HCT116 (cell line): ENCODE results near the gene RNF121. TPM values are rescaled to one million over a fixed set of nuclear protein-coding genes. Genes with fewer than 3 reads are reported as not detected.

Experiments
- ATAC-seq: fragments of 200-7000 bp; cut with Tn5 transposase; 2 replicates; pipeline ENCODE4 v1.9.1; 2020; ENCODE audit warnings: mild to moderate bottlenecking, moderate library complexity
- BruUV-seq: library from RNA; stranded (reverse); fragments of 400-500 nt; replicated peaks from 2 replicates; lab custom pipeline; 2021; lab: Mats Ljungman, UMichigan
- CTCF ChIA-PET: fragments of 300-600 bp; sonication (Branson Sonifier 250); formaldehyde crosslinking; loops from one replicate; lab custom pipeline; 2021; ENCODE audit warnings: antibody characterized with exemption; lab: Charles Lee
- POLR2A ChIA-PET: fragments of 300-600, 350-600 bp; sonication (Branson Sonifier 250); formaldehyde crosslinking; loops from one replicate; lab custom pipeline; 2021; ENCODE audit warnings: antibody characterized with exemption; lab: Charles Lee
- RAD21 ChIA-PET, 2 experiments: fragments of 300-600 bp; sonication (Branson Sonifier 250); formaldehyde crosslinking; loops; one replicate each; lab custom pipeline; 2023; ENCODE audit warnings: low total read pairs in 2 of 2; ENCODE audit not compliant: uncharacterized antibody in 2 of 2, unreplicated experiment in 2 of 2, low non-redundant PET in 1 of 2; lab: Charles Lee
- DNase-seq: peaks from one replicate; pipeline ENCODE4 v3.0.0-alpha.2; 2010; ENCODE audit warnings: low read depth, low spot score
- H2AFZ ChIP-seq: fragments of 200-600 bp; shearing (Covaris generic), sonication (generic); 2 replicates; pipeline ENCODE4 v1.6.1; 2017; ENCODE audit warnings: low read depth, mixed run types, mixed read lengths, antibody characterized with exemption, low read length; ENCODE audit not compliant: poor library complexity, severe bottlenecking
- H3K27ac ChIP-seq: 2 replicates; pipeline ENCODE4 v1.5.1; 2012; ENCODE audit warnings: low read depth, low read length
- H3K27me3 ChIP-seq: fragments of 200-600 bp; sonication (generic); 2 replicates; pipeline ENCODE4 v1.6.1; 2016; ENCODE audit warnings: mixed run types, low read length, mixed read lengths; ENCODE audit not compliant: insufficient read depth
- H3K36me3 ChIP-seq, 2 experiments: fragments of 200-500 bp in 1 of 2; fragments of 200-600 bp in 1 of 2; sonication (Bioruptor generic) in 1 of 2; sonication (generic) in 1 of 2; 2 replicates each; pipeline versions ENCODE4 v1.5.1 to v1.6.1; 2014 to 2016; ENCODE audit warnings: low read length in 2 of 2, inconsistent platforms in 1 of 2, mixed read lengths in 1 of 2, mixed run types in 1 of 2; ENCODE audit not compliant: insufficient read depth in 2 of 2, control insufficient read depth in 1 of 2
- H3K4me1 ChIP-seq, 2 experiments: fragments of 200-600 bp in 1 of 2; sonication (generic) in 1 of 2; 2 replicates each; pipeline versions ENCODE4 v1.5.1 to v1.6.1; 2012 to 2017; ENCODE audit warnings: low read length in 2 of 2, inconsistent platforms in 1 of 2, mild to moderate bottlenecking in 1 of 2, mixed read lengths in 1 of 2, mixed run types in 1 of 2, moderate library complexity in 1 of 2; ENCODE audit not compliant: insufficient read depth in 2 of 2, control insufficient read depth in 1 of 2
- H3K4me2 ChIP-seq: fragments of 200-600 bp; sonication (generic); 2 replicates; pipeline ENCODE4 v1.6.1; 2017; ENCODE audit warnings: mixed run types, low read length, mixed read lengths
- H3K4me3 ChIP-seq, 2 experiments: fragments of 200-600 bp in 1 of 2; sonication (generic) in 1 of 2; replicated peaks in 1 of 2; 2 replicates each; pipeline ENCODE4 v1.5.1; 2011 to 2016; ENCODE audit warnings: low read length in 2 of 2, control low read depth in 1 of 2, low read depth in 1 of 2, mild to moderate bottlenecking in 1 of 2, mixed read lengths in 1 of 2, mixed run types in 1 of 2
- H3K79me2 ChIP-seq: fragments of 200-600 bp; sonication (generic); 2 replicates; pipeline ENCODE4 v1.6.1; 2017; ENCODE audit warnings: mild to moderate bottlenecking, mixed run types, low read length, moderate library complexity, mixed read lengths; ENCODE audit not compliant: insufficient read depth
- H3K9ac ChIP-seq: fragments of 200-600 bp; sonication (generic); 2 replicates; pipeline ENCODE4 v1.6.1; 2016; ENCODE audit warnings: low read length, mixed read lengths
- H3K9me2 ChIP-seq: fragments of 200-600 bp; sonication (generic), shearing (Covaris generic); 2 replicates; pipeline ENCODE4 v1.6.1; 2017; ENCODE audit warnings: mixed run types, mild to moderate bottlenecking, moderate library complexity; ENCODE audit not compliant: insufficient read depth
- H3K9me3 ChIP-seq, 2 experiments: fragments of 200-500 bp in 1 of 2; fragments of 200-600 bp in 1 of 2; sonication (Bioruptor generic) in 1 of 2; sonication (generic) in 1 of 2; 2 replicates each; pipeline ENCODE4 v1.6.1; 2014 to 2017; ENCODE audit warnings: low read length in 2 of 2, mixed read lengths in 2 of 2, inconsistent platforms in 1 of 2, low read depth in 1 of 2, mild to moderate bottlenecking in 1 of 2, mixed run types in 1 of 2, moderate library complexity in 1 of 2; ENCODE audit not compliant: control insufficient read depth in 1 of 2, insufficient read depth in 1 of 2
- H4K20me1 ChIP-seq: fragments of 200-600 bp; sonication (generic), shearing (Covaris generic); 2 replicates; pipeline ENCODE4 v1.6.1; 2017; ENCODE audit warnings: mixed run types, mild to moderate bottlenecking, moderate library complexity; ENCODE audit not compliant: insufficient read depth
- CEBPB ChIP-seq: IDR thresholded peaks from 2 replicates; pipeline ENCODE4 v1.6.1; 2012; ENCODE audit warnings: low read depth
- ELF1 ChIP-seq: IDR thresholded peaks from 2 replicates; pipeline ENCODE4 v1.6.1; 2012; ENCODE audit warnings: low read depth, borderline replicate concordance
- EZH2 ChIP-seq: fragments of 200-600 bp; sonication (generic); IDR thresholded peaks from 2 replicates; pipeline ENCODE4 v1.6.1; 2017; ENCODE audit warnings: antibody characterized with exemption, mixed run types
- EZH2phosphoT487 ChIP-seq: fragments of 200-600 bp; IDR thresholded peaks from 2 replicates; pipeline ENCODE4 v1.6.1; 2018; ENCODE audit warnings: antibody characterized with exemption, borderline replicate concordance
- FOSL1 ChIP-seq: IDR thresholded peaks from 2 replicates; pipeline ENCODE4 v1.6.1; 2012; ENCODE audit warnings: low read depth
- JUND ChIP-seq: IDR thresholded peaks from 2 replicates; pipeline ENCODE4 v1.6.1; 2012
- POLR2A ChIP-seq: IDR thresholded peaks from 2 replicates; pipeline ENCODE4 v1.7.0; 2011; ENCODE audit warnings: borderline replicate concordance; ENCODE audit not compliant: insufficient read depth, insufficient read length; ENCODE audit errors: extremely low read depth
- POLR2AphosphoS5 ChIP-seq: IDR thresholded peaks from 2 replicates; pipeline ENCODE4 v1.6.1; 2011; ENCODE audit warnings: mild to moderate bottlenecking, low read depth, low read length, moderate library complexity
- REST ChIP-seq: IDR thresholded peaks from 2 replicates; pipeline ENCODE4 v1.6.1; 2012; ENCODE audit warnings: low read depth
- SIN3A ChIP-seq: IDR thresholded peaks from 2 replicates; pipeline ENCODE4 v1.6.1; 2012; ENCODE audit warnings: low read depth
- SP1 ChIP-seq: IDR thresholded peaks from 2 replicates; pipeline ENCODE4 v1.6.1; 2012; ENCODE audit warnings: low read depth
- TCF7L2 ChIP-seq: IDR thresholded peaks from 2 replicates; pipeline ENCODE4 v1.7.0; 2011; ENCODE audit warnings: borderline replicate concordance, inconsistent platforms; ENCODE audit not compliant: insufficient read depth, insufficient read length; ENCODE audit errors: extremely low read depth
- YY1 ChIP-seq: IDR thresholded peaks from 2 replicates; pipeline ENCODE4 v1.6.1; 2011; ENCODE audit warnings: low read length, low read depth, moderate library complexity, mild to moderate bottlenecking; ENCODE audit not compliant: insufficient replicate concordance; ENCODE audit errors: extremely low read depth
- intact Hi-C: fragments of 100-400 bp; cut with micrococcal nuclease; formaldehyde crosslinking; loops from 2 replicates; pipeline ENCODE4 v1.10.0; 2022
- total RNA-seq: library from RNA; stranded (reverse); gene quantifications from one replicate; pipeline ENCODE4 v1.2.1, GENCODE V29; 2021; ENCODE audit not compliant: unreplicated experiment
- TF ChIP-seq, protein P1 (sequence below): IDR thresholded peaks from 2 replicates; pipeline ENCODE4 v1.6.1; 2011; ENCODE audit warnings: mild to moderate bottlenecking, low read length, moderate library complexity; ENCODE audit not compliant: insufficient replicate concordance; ENCODE audit errors: extremely low read depth

Gene RNF121
- total RNA-seq, 1 experiment from 2014 or later, result 24.5 TPM

- ChIA-PET POLR2A (no interaction called here), RAD21 (no interaction called here), CTCF (no interaction called here)
- H3K36me3 ChIP-seq, result no peaks in the 10 kb centered on the region; a peak in 1 of 4 replicates
- no peaks in the 10 kb centered on the region for H4K20me1 ChIP-seq
- H3K9me3 ChIP-seq, result no peaks in the 10 kb centered on the region
- no peak for DNase-seq
- BruUV-seq, result no TSS peak
- intact Hi-C loops, result no loop called here
- no peak overlapping the region for H2AFZ ChIP-seq
- no peaks in the 10 kb centered on the region for H3K27me3 ChIP-seq
- TF ChIP-seq EZH2phosphoT487 (no peak), TCF7L2 (no peak), ELF1 (no peak), SP1 (no peak)
- no peak overlapping the region for H3K9ac ChIP-seq
- no peak for ATAC-seq
- no peaks in the 10 kb centered on the region for H3K4me1 ChIP-seq
- no peaks in the 10 kb centered on the region for H3K79me2 ChIP-seq
- no peak overlapping the region for H3K4me3 ChIP-seq
- H3K9me2 ChIP-seq, result no peaks in the 10 kb centered on the region
- H3K4me2 ChIP-seq, result no peak overlapping the region
- H3K27ac ChIP-seq, result no peak overlapping the region
These were observed 14.9 kb upstream of the RNF121 start for GRCh38 chr11:71913756-71914526.

- no peaks in the 10 kb centered on the region for H3K4me1 ChIP-seq
- no peak overlapping the region for H3K9ac ChIP-seq
- no peaks in the 10 kb centered on the region for H3K79me2 ChIP-seq
- no peaks in the 10 kb centered on the region; a peak in 1 of 4 replicates for H3K36me3 ChIP-seq
- CTCF ChIA-PET, result no interaction called here
- H3K9me2 ChIP-seq, result no peaks in the 10 kb centered on the region
- no peak overlapping the region for H3K4me2 ChIP-seq
- no peak for DNase-seq
- no peaks in the 10 kb centered on the region for H3K9me3 ChIP-seq
- H3K27me3 ChIP-seq, result no peaks in the 10 kb centered on the region
- no peak overlapping the region for H3K27ac ChIP-seq
- no peak overlapping the region for H3K4me3 ChIP-seq
- no peak overlapping the region for H2AFZ ChIP-seq
- no TSS peak for BruUV-seq
- H4K20me1 ChIP-seq, result no peaks in the 10 kb centered on the region
- RAD21 ChIA-PET, result no interaction called here
- POLR2A ChIA-PET, result no interaction called here
- ATAC-seq, result no peak
- intact Hi-C loops, result no loop called here
- TF ChIP-seq JUND (no peak), REST (no peak), CEBPB (no peak), SIN3A (no peak), EZH2 (no peak), TCF7L2 (no peak), POLR2AphosphoS5 (no peak), SP1 (no peak), YY1 (no peak), FOSL1 (no peak), EZH2phosphoT487 (no peak), POLR2A (no peak)
- TF ChIP-seq, protein P1, sequence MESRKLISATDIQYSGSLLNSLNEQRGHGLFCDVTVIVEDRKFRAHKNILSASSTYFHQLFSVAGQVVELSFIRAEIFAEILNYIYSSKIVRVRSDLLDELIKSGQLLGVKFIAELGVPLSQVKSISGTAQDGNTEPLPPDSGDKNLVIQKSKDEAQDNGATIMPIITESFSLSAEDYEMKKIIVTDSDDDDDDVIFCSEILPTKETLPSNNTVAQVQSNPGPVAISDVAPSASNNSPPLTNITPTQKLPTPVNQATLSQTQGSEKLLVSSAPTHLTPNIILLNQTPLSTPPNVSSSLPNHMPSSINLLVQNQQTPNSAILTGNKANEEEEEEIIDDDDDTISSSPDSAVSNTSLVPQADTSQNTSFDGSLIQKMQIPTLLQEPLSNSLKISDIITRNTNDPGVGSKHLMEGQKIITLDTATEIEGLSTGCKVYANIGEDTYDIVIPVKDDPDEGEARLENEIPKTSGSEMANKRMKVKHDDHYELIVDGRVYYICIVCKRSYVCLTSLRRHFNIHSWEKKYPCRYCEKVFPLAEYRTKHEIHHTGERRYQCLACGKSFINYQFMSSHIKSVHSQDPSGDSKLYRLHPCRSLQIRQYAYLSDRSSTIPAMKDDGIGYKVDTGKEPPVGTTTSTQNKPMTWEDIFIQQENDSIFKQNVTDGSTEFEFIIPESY, result no peak
These were observed 14.1 kb upstream of the RNF121 start for GRCh38 chr11:71914617-71915189.
